Measurements from ENCODE around the gene PRG3. TPM values are rescaled to one million over a fixed set of nuclear protein-coding genes. Genes with fewer than 3 reads are reported as not detected.

The PRG3 gene
- total and polyA plus RNA-seq, 2 of the 13 experiments (the other 11 are each of a cell fraction or from before 2014, with no cell fraction given) = not detected

GRCh38 chr11:57354699-57355098, 26.3 kb downstream of the PRG3 start:
- in situ Hi-C loops (cut with HindIII; ENCODE audit: extremely low pct_ligation_motif_present, low pct_unique_long_range_greater_than_20kb) = loop anchor here (10.0 kb wide), 1 partner anchor 510 kb away; no protein-coding TSS in a partner anchor
- WGBS (ENCODE audit: low lambda C conversion rate) = 69% methylated on average over 6 of the region's 6 CpGs
- POLR2A ChIA-PET = no interaction called here

More at GRCh38 chr11:57354699-57355098, 26.3 kb downstream of the PRG3 start:
- DNase-seq (ENCODE audit: low spot score) (no peak), ATAC-seq (no peak), FAIRE-seq (no peak)
- Histone ChIP-seq H3K9me3 (ENCODE audit: low read length) (no peaks in the 10 kb centered on the region), H3K27me3 (ENCODE audit: control insufficient read depth in 1 of 2, insufficient read depth in 2 of 2, low read length in 2 of 2) (peaks cover 0 to 14% of the 10 kb centered on the region in 2 experiments; a peak in 3 of 5 replicates), H3K4me1 (ENCODE audit: insufficient read depth, low read length) (peaks cover 5% of the 10 kb centered on the region), H3K4me2 (ENCODE audit: low read depth, low read length) (no peak overlapping the region), H3K79me2 (ENCODE audit: insufficient read depth, low read length) (no peaks in the 10 kb centered on the region), H3K9ac (ENCODE audit: insufficient read depth, low read depth, low read length) (no peak overlapping the region), H3K36me3 (replicated peaks in 1 of 2; ENCODE audit: control insufficient read depth in 1 of 2, insufficient read depth in 2 of 2, low read length in 2 of 2) (no peaks in the 10 kb centered on the region), H3K4me3 (replicated peaks in 1 of 3; ENCODE audit: insufficient read depth in 1 of 3, low read depth in 2 of 3, low read length in 3 of 3) (no peak overlapping the region), H3K27ac (ENCODE audit: extremely low read length, insufficient read depth, low read length) (no peak overlapping the region), H2AFZ (ENCODE audit: low read length) (no peak overlapping the region), H4K20me1 (ENCODE audit: insufficient read depth, low read length) (no peaks in the 10 kb centered on the region)
- BruUV-seq (replicated peaks) = no TSS peak
- TF ChIP-seq ZNF709 (CRISPR knock-in tag; IDR thresholded peaks at IDR 0.05) (no peak), HOXA7 (CRISPR knock-in tag; IDR thresholded peaks at IDR 0.05) (no peak), MEIS1 (CRISPR knock-in tag; IDR thresholded peaks at IDR 0.05; ENCODE audit: borderline replicate concordance) (no peak), RFXANK (CRISPR knock-in tag; IDR thresholded peaks at IDR 0.05) (no peak), RCOR2 (CRISPR knock-in tag; IDR thresholded peaks at IDR 0.05) (no peak), PAWR (CRISPR knock-in tag; IDR thresholded peaks at IDR 0.05; ENCODE audit: borderline replicate concordance) (no peak), GPBP1L1 (CRISPR knock-in tag; IDR thresholded peaks at IDR 0.05) (no peak), ZNF629 (CRISPR knock-in tag; conservative IDR thresholded peaks at IDR 0.05) (no peak), ZNF260 (CRISPR knock-in tag; IDR thresholded peaks at IDR 0.05; ENCODE audit: borderline replicate concordance, low read depth) (no peak), ATF3 (CRISPR knock-in tag; IDR thresholded peaks at IDR 0.05) (no peak), ZNF235 (CRISPR knock-in tag; IDR thresholded peaks at IDR 0.05; ENCODE audit: borderline replicate concordance) (no peak), TGIF2 (CRISPR knock-in tag; IDR thresholded peaks at IDR 0.05) (no peak), ESRRA (CRISPR knock-in tag; IDR thresholded peaks at IDR 0.05; ENCODE audit: low read depth) (no peak), ZNF577 (CRISPR knock-in tag; IDR thresholded peaks at IDR 0.05; ENCODE audit: borderline replicate concordance, low read depth) (no peak), MAFK (conservative IDR thresholded peaks at IDR 0.05 in 1 of 2, IDR thresholded peaks at IDR 0.05 in 1 of 2; ENCODE audit: low read length in 2 of 2) (no peak)
- CTCF ChIA-PET (ENCODE audit: low intra/inter-chr PET ratio, low total read pairs) = no interaction called here
- intact Hi-C loops (cut with micrococcal nuclease; ENCODE audit: unreplicated experiment) = no loop called here

Measured in HepG2 (cell line).